ENCODE data around the gene C1QTNF6.

The C1QTNF6 gene

DNA sequence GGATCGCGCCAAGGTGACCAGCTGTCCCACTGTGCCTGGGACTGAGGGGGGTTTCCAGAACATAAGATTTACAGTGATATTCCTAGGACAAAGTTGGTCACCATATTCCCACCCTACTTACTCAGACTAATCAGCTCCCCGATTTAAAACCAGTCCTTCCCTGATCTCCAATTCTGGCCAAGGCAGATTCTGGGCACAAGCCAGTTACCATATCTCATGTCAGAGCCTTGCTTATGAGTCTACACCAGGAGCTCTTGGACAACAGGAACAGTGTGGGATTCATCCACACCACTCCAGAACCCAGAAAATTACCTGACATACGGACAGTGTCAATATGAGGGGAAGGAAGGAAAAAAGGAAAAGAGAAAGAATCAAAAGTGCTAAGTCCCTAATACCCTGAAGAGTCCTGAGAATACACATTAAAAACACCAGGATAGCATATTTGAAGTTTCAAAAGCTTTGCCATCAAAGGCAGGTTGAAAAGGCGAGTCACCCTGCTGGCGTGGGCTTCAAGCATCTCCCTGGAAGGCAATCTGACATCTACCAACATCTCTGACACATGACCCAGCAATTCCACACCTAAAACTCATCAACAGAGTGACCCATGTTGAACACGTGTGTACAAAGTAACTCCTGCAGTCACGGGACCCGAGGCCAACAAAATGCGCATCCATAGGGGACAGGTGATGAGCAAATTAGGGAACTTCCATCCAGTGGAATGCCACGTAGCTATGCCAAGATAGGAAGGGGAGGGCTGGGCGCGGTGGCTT is 30.3 kb downstream of the C1QTNF6 start:
- no peak overlapping the region for H3K4me3 ChIP-seq (ENCODE audit: low read depth, low read length)
- DNase-seq (ENCODE audit: low read depth): no peak
- no peak for TF ChIP-seq CTCF (IDR thresholded peaks at IDR 0.05; ENCODE audit: control insufficient read depth, extremely low read depth, insufficient read depth)

DNA sequence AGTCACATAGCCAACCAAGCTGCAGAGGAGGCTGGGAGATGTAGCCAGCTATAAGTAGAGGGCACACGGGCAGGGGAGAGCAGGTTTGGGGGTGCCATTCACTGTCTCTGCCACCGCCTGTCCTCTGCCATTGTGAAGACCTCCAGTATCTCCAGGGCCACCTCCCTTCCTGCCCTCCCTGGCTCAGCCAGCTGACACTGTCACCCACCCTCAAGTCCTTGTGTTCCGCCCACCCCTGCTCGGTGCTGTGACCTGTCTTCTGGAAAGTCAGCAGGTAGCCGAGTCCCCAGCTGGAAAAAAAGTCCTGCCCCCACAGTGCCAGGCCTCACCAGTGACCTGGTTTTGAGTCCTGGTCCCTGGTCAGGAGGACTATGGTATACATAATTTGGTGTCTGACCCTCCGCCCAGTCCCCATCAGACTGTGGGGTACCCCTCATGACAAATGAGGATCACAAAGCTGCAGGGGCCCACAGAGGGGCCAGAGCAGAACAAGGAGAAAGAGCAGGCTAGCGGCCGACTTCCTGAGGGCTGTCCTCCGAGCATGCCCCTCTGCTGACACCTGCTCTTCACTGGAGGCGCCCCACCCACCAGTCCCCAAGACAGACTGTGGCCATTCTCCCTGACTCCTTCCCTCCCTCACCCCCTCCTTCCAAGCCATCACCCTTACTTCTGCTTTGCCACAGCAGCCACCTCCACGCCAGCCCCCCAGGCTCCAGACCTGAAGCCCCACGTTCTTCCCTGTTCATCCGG is 31.2 kb downstream of the C1QTNF6 start:
- DNase-seq (ENCODE audit: low read depth): no peak
- TF ChIP-seq CTCF (IDR thresholded peaks at IDR 0.05; ENCODE audit: control insufficient read depth, extremely low read depth, insufficient read depth): no peak
- no peak overlapping the region for H3K4me3 ChIP-seq (ENCODE audit: low read depth, low read length)

GRCh38 chr22:37155971-37156370 is 32.1 kb downstream of the C1QTNF6 start:
- no peak for DNase-seq (ENCODE audit: low read depth)
- H3K4me3 ChIP-seq (ENCODE audit: low read depth, low read length): no peak overlapping the region
- no peak for TF ChIP-seq CTCF (IDR thresholded peaks at IDR 0.05; ENCODE audit: control insufficient read depth, extremely low read depth, insufficient read depth)

DNA sequence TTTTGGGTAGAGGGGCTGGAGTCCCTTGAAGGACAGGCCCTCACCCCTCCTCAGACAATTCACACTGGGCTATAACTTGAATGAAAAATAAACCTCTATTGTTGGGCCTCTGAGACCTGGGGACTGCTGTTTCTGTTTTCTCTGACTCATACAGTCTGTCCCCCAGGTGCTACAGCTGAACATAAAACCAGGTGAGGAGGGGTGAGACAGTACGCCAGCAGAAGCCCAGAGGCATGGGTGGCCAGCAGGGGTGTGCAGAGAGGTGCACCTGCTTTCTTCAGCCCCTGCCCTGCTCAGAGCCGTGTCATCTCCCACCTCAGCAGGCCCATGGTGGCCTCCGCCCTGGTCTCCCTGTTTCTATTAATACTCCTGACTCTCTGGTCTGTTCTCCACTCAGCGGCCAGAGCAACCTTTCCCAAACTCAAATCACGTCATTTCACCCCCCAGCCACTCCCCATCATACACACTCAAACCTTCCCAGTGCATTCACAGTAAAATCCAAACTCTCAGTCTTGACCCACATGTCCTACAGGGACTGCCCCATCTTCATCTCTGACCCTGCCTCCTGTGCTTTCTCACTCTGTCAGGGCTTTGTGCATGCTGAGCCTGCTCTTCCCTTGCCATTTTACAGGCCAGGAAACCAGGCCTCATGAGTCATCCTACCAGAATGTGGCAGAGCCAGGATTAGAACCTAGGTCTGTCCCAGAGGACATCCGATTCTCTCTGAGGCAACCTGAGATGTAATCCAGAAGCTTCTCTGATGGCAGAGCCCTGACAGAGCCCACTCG is 32.9 kb downstream of the C1QTNF6 start:
- H3K4me3 ChIP-seq (ENCODE audit: low read depth, low read length): no peak overlapping the region
- no peak for TF ChIP-seq CTCF (IDR thresholded peaks at IDR 0.05; ENCODE audit: control insufficient read depth, extremely low read depth, insufficient read depth)
- no peak for DNase-seq (ENCODE audit: low read depth)

GRCh38 chr22:37153901-37154300 is 34.1 kb downstream of the C1QTNF6 start:
- TF ChIP-seq CTCF (IDR thresholded peaks at IDR 0.05; ENCODE audit: control insufficient read depth, extremely low read depth, insufficient read depth): no peak
- DNase-seq (ENCODE audit: low read depth): no peak
- H3K4me3 ChIP-seq (ENCODE audit: low read depth, low read length): no peak overlapping the region

DNA sequence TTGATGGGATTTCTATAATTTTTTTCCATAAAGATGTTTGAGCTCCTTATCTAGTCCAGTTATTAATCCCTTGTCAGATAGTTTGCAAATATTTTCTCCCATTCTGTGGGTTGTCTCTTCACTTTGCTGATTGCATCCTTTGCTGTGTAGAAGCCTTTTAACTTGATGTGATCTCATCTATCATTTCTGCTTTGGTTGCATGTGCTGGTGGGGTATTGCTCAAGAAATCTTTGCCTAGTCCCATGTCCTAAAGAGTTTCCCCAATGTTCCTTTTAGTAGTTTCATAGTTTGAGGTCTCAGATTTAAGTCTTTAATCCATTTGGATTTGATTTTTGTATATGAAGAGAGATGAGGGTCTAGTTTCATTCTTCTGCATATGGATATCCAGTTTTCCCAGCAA is 36.6 kb downstream of the C1QTNF6 start:
- DNase-seq (ENCODE audit: low read depth): no peak
- H3K4me3 ChIP-seq (ENCODE audit: low read depth, low read length): no peak overlapping the region
- no peak for TF ChIP-seq CTCF (IDR thresholded peaks at IDR 0.05; ENCODE audit: control insufficient read depth, extremely low read depth, insufficient read depth)

Data from LNCaP clone FGC (cell line).